ENCODE results near the gene ACBD4. TPM values are rescaled to one million over a fixed set of nuclear protein-coding genes. Genes with fewer than 3 reads are reported as not detected.

ACBD4 gene
- total RNA-seq, 2 experiments from 2014 or later, result 14.8 to 24.0 TPM

GRCh38 chr17:45111850-45112249, 23.6 kb upstream of the ACBD4 start:
- no peaks in the 10 kb centered on the region for H3K79me2 ChIP-seq (ENCODE audit: insufficient read depth, low read depth, low read length)
- no TSS peak for BruUV-seq (replicated peaks)
- no peak overlapping the region for H3K27ac ChIP-seq (ENCODE audit: low read depth, low read length, poor library complexity, severe bottlenecking)
- no peak overlapping the region for H2AFZ ChIP-seq (ENCODE audit: low read length)
- intact Hi-C loops (cut with micrococcal nuclease; ENCODE audit: unreplicated experiment), result no loop called here
- no peak overlapping the region for H3K4me3 ChIP-seq (ENCODE audit: low read depth, low read length, poor library complexity, severe bottlenecking)
- peak overlapping the region; percentile 22 for H3K4me2 ChIP-seq (ENCODE audit: low read length)
- H3K9me3 ChIP-seq (ENCODE audit: low read length), result no peaks in the 10 kb centered on the region
- peaks cover 25% of the 10 kb centered on the region for H3K36me3 ChIP-seq (ENCODE audit: insufficient read depth, low read length)
- H3K4me1 ChIP-seq (ENCODE audit: insufficient read depth, low read length, poor library complexity, severe bottlenecking), result peaks cover 13% of the 10 kb centered on the region
- no peaks in the 10 kb centered on the region for H4K20me1 ChIP-seq (ENCODE audit: insufficient read depth, low read length)
- no peak for TF ChIP-seq CTCF (conservative IDR thresholded peaks at IDR 0.05; ENCODE audit: low read length)
- TF ChIP-seq EZH2phosphoT487 (IDR thresholded peaks at IDR 0.05; ENCODE audit: borderline replicate concordance, low read depth, low read length), result no peak
- peak; percentile 24 for DNase-seq (ENCODE audit: low spot score)
- ChIA-PET POLR2A (no interaction called here), CTCF (ENCODE audit: unreplicated experiment) (no interaction called here)
- no peaks in the 10 kb centered on the region for H3K9me2 ChIP-seq (ENCODE audit: insufficient read depth, low read length)

GRCh38 chr17:45112559-45113423, 22.7 kb upstream of the ACBD4 start:
- Histone ChIP-seq H3K79me2 (ENCODE audit: insufficient read depth, low read depth, low read length) (no peaks in the 10 kb centered on the region), H3K4me3 (ENCODE audit: low read depth, low read length, poor library complexity, severe bottlenecking) (no peak overlapping the region), H3K4me2 (ENCODE audit: low read length) (no peak overlapping the region), H4K20me1 (ENCODE audit: insufficient read depth, low read length) (no peaks in the 10 kb centered on the region), H2AFZ (ENCODE audit: low read length) (no peak overlapping the region), H3K36me3 (ENCODE audit: insufficient read depth, low read length) (peaks cover 15% of the 10 kb centered on the region), H3K9me2 (ENCODE audit: insufficient read depth, low read length) (no peaks in the 10 kb centered on the region), H3K4me1 (ENCODE audit: insufficient read depth, low read length, poor library complexity, severe bottlenecking) (peaks cover 13% of the 10 kb centered on the region), H3K27ac (ENCODE audit: low read depth, low read length, poor library complexity, severe bottlenecking) (no peak overlapping the region), H3K9me3 (ENCODE audit: low read length) (no peaks in the 10 kb centered on the region)
- BruUV-seq (replicated peaks), result no TSS peak
- intact Hi-C loops (cut with micrococcal nuclease; ENCODE audit: unreplicated experiment), result no loop called here
- CTCF ChIA-PET (ENCODE audit: unreplicated experiment), result no interaction called here
- TF ChIP-seq EZH2phosphoT487 (IDR thresholded peaks at IDR 0.05; ENCODE audit: borderline replicate concordance, low read depth, low read length) (no peak), CTCF (conservative IDR thresholded peaks at IDR 0.05; ENCODE audit: low read length) (no peak)
- DNase-seq (ENCODE audit: low spot score), result no peak
- POLR2A ChIA-PET, result interaction anchor here (0.6 kb wide), 1 partner anchor 114 kb away, joined by 3 read pairs; no protein-coding TSS in a partner anchor

GRCh38 chr17:45113424-45113754, 22.1 kb upstream of the ACBD4 start:
- no peak for DNase-seq (ENCODE audit: low spot score)
- Histone ChIP-seq H3K9me2 (ENCODE audit: insufficient read depth, low read length) (no peaks in the 10 kb centered on the region), H3K4me3 (ENCODE audit: low read depth, low read length, poor library complexity, severe bottlenecking) (no peak overlapping the region), H4K20me1 (ENCODE audit: insufficient read depth, low read length) (no peaks in the 10 kb centered on the region), H3K79me2 (ENCODE audit: insufficient read depth, low read depth, low read length) (no peaks in the 10 kb centered on the region), H2AFZ (ENCODE audit: low read length) (no peak overlapping the region), H3K9me3 (ENCODE audit: low read length) (no peaks in the 10 kb centered on the region), H3K4me2 (ENCODE audit: low read length) (no peak overlapping the region), H3K36me3 (ENCODE audit: insufficient read depth, low read length) (peaks cover 9% of the 10 kb centered on the region; the same call in 1 of the 2 replicates), H3K27ac (ENCODE audit: low read depth, low read length, poor library complexity, severe bottlenecking) (no peak overlapping the region), H3K4me1 (ENCODE audit: insufficient read depth, low read length, poor library complexity, severe bottlenecking) (peaks cover 13% of the 10 kb centered on the region)
- CTCF ChIA-PET (ENCODE audit: unreplicated experiment), result no interaction called here
- BruUV-seq (replicated peaks), result no TSS peak
- POLR2A ChIA-PET, result no interaction called here
- intact Hi-C loops (cut with micrococcal nuclease; ENCODE audit: unreplicated experiment), result no loop called here
- TF ChIP-seq CTCF (conservative IDR thresholded peaks at IDR 0.05; ENCODE audit: low read length) (no peak), EZH2phosphoT487 (IDR thresholded peaks at IDR 0.05; ENCODE audit: borderline replicate concordance, low read depth, low read length) (no peak)

Measured in OCI-LY7 (cell line).